ENCODE data around the gene TDRD7. TPM values are rescaled to one million over a fixed set of nuclear protein-coding genes. Genes with fewer than 3 reads are reported as not detected.

Gene TDRD7
- total and polyA plus RNA-seq, 8 donors: 6.3 to 17.5 (median 7.4) TPM

DNA sequence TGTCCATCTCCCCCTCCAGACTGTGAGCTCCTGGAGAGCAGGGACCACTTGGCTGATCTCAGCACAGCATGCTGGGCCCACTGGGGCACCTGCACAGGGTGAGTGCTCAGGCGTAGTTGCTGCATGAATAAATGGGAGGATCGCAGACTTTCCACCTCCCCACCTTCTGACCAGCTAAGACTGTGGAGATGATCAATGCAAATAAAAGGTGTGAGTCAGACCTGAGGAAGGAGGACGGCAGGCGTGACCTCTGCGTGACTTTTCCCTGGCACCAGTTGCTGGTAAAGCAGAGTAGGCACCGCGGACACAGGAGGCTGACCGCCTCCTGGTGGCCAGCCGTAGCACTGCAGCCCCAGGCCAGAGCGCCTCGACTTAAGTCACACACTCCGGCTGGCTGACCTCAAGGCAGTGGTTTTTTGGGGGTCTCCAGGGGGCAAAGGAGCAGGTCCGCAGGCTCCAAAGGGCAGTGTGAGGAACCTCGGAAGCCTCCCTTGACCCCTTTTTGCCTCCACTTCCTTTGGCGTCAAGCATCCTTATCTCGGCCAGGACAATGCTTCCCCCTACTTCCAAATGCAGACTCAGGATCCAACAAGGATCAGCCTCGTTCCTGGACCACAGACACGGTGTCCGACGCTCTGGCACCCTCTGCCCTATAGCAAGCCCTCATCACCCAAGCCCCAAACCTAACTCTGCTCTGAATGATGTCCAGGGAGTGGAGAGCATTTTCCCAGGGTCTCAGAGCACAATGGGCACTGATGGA, 12.7 kb upstream of the TDRD7 start:
- DNase-seq (peak; percentile 25 to 95 (median 69)), ATAC-seq (peak; percentile 99)
- intact Hi-C loops (cut with DNase I): loop anchor here in 1 of 2 donors (5.0 kb wide), 1 partner anchor 542 kb away; no protein-coding TSS in a partner anchor
- no peak overlapping the region for H3K4me3 ChIP-seq
- no peaks in the 10 kb centered on the region for H3K27me3 ChIP-seq
- H3K9me3 ChIP-seq: peaks cover 0 to 7% of the 10 kb centered on the region in 2 donors
- no peaks in the 10 kb centered on the region for H3K36me3 ChIP-seq
- peaks cover 0 to 6% of the 10 kb centered on the region in 2 donors for H3K4me1 ChIP-seq
- H3K27ac ChIP-seq: no peak overlapping the region
- TF ChIP-seq, protein P1, sequence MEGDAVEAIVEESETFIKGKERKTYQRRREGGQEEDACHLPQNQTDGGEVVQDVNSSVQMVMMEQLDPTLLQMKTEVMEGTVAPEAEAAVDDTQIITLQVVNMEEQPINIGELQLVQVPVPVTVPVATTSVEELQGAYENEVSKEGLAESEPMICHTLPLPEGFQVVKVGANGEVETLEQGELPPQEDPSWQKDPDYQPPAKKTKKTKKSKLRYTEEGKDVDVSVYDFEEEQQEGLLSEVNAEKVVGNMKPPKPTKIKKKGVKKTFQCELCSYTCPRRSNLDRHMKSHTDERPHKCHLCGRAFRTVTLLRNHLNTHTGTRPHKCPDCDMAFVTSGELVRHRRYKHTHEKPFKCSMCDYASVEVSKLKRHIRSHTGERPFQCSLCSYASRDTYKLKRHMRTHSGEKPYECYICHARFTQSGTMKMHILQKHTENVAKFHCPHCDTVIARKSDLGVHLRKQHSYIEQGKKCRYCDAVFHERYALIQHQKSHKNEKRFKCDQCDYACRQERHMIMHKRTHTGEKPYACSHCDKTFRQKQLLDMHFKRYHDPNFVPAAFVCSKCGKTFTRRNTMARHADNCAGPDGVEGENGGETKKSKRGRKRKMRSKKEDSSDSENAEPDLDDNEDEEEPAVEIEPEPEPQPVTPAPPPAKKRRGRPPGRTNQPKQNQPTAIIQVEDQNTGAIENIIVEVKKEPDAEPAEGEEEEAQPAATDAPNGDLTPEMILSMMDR (IDR thresholded peaks at IDR 0.05): peak; percentile 97 to 98

DNA sequence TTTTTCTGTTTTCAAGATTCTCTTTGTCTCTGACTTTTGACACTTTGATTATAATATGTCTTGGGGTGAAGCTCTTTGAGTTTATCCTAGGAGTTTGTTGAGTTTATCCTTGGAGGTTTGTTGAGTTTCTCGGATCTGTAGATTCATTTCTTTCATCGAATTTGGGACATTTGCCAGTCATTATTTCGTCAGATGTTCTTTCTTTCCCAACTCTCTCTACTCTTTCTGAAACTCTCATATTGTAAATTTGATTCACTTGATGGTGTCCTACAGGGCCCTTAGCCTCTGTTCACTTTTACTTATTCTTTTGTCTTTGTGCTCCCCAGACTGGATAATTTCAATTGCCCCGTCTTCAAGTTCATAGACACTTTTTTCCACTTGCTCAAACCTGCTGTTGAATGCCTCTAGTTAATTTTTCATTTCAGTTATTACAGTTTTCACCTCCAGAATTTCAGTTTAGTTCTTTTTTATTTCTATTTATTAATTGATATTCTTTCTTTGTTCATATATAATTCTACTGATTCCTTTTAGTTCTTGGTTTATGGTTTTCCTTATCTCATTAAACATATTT, 8.1 kb upstream of the TDRD7 start:
- Histone ChIP-seq H3K27me3 (peaks cover 0 to 4% of the 10 kb centered on the region in 2 donors), H3K36me3 (no peaks in the 10 kb centered on the region), H3K4me3 (no peak overlapping the region), H3K9me3 (peaks cover 0 to 10% of the 10 kb centered on the region in 2 donors), H3K27ac (no peak overlapping the region), H3K4me1 (peaks cover 0 to 6% of the 10 kb centered on the region in 2 donors)
- intact Hi-C loops (cut with DNase I): no loop called here
- ATAC-seq: no peak
- DNase-seq: no peak
- TF ChIP-seq, protein P1 (IDR thresholded peaks at IDR 0.05): no peak

- intact Hi-C loops (cut with DNase I): no loop called here
- Histone ChIP-seq H3K27ac (no peak overlapping the region), H3K9me3 (peaks cover 0 to 10% of the 10 kb centered on the region in 2 donors), H3K4me3 (no peak overlapping the region), H3K36me3 (no peaks in the 10 kb centered on the region), H3K4me1 (no peaks in the 10 kb centered on the region), H3K27me3 (peaks cover 0 to 4% of the 10 kb centered on the region in 2 donors)
- TF ChIP-seq, protein P1 (IDR thresholded peaks at IDR 0.05): no peak
- DNase-seq (no peak), ATAC-seq (no peak)
Measured at GRCh38 chr9:97405551-97405950, 6.3 kb upstream of the TDRD7 start.

GRCh38 chr9:97406620-97407177, 5.2 kb upstream of the TDRD7 start:
- intact Hi-C loops (cut with DNase I): no loop called here
- H3K36me3 ChIP-seq: no peaks in the 10 kb centered on the region
- no peak for ATAC-seq
- no peak for DNase-seq
- H3K27ac ChIP-seq: no peak overlapping the region
- H3K9me3 ChIP-seq: peaks cover 0 to 10% of the 10 kb centered on the region in 2 donors
- peaks cover 0 to 4% of the 10 kb centered on the region in 2 donors for H3K27me3 ChIP-seq
- TF ChIP-seq, protein P1 (IDR thresholded peaks at IDR 0.05): no peak
- no peaks in the 10 kb centered on the region for H3K4me1 ChIP-seq
- no peak overlapping the region for H3K4me3 ChIP-seq

- intact Hi-C loops (cut with DNase I): no loop called here
- H3K27ac ChIP-seq: no peak overlapping the region
- DNase-seq (no peak), ATAC-seq (no peak)
- peaks cover 0 to 11% of the 10 kb centered on the region in 2 donors for H3K4me1 ChIP-seq
- TF ChIP-seq, protein P1 (IDR thresholded peaks at IDR 0.05): no peak
- peaks cover 0 to 4% of the 10 kb centered on the region in 2 donors for H3K27me3 ChIP-seq
- no peaks in the 10 kb centered on the region for H3K36me3 ChIP-seq
- H3K9me3 ChIP-seq: peaks cover 0 to 9% of the 10 kb centered on the region in 2 donors
- H3K4me3 ChIP-seq: no peak overlapping the region
Measured at GRCh38 chr9:97408562-97408961, 3.3 kb upstream of the TDRD7 start.

Measured in left lung (tissue), 10 donors.